NCI-H524 treated with DMSO at 0.1 percent for 48 hours (cell line): Measurements from ENCODE around the gene KLF17.
A peak's percentile ranks its signal among the peaks of the same experiment; 100 is the strongest.

ENCODE experiments used
- DNase-seq: peaks from one replicate; lab custom pipeline; 2025; lab: John Stamatoyannopoulos, UW

KLF17 gene

DNA sequence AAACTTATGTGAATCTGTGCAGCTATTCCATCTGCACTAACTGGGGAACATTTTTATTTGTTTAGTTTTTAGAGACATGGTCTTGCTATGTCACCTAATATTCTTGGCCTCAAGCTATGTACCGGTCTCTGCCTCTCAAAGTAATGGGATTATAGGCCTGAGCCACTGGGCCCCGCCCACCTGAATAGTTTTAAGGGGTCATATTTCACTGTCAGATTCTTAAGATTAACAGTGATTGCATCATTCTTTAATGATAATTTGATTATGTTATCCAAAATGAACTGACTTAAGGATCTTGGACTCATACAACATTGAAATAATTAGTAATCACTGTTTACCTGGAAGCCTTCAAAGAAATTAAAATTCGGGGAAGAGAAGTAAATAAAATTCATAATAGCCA is 35.4 kb downstream of the KLF17 start:
- peak; percentile 43 for DNase-seq

DNA sequence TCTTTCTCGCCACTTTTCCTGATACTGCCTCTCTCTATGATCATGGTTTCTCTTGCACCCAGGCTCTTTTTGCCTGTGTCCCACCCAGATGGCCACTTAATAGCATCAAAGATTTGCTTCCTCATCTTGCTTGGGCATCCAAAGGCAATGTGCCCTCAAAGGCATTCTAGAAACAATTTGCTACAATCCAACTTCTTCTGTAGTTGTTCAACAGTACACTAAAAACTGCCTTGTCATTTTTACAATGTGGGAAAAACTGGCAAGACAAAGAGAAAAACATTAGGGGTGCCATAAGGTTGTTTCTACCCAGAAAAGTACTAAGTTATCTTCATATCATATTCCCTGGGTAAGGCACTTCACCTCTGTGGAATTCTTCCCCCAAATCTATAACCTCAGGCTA is 39.3 kb downstream of the KLF17 start:
- DNase-seq, result no peak

DNA sequence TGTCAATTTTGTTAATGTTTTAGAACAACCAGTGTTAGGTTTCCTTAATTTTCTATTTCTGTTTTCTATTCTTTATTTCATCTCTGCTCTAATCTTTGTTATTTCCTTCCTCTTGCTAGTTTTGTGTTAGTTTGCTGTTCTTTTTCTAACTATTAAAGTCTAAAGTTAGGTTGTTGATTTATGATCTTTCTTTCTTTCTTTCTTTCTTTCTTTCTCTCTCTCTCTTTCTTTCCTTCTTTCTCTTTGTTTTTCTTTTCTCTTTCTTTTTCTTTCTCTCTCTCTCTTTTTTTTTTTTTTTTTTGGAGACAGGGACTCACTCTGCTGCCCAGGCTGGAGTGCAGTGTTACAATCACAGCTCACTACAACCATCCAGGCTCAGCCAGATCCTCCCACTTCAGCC is 40.2 kb downstream of the KLF17 start:
- no peak for DNase-seq

DNA sequence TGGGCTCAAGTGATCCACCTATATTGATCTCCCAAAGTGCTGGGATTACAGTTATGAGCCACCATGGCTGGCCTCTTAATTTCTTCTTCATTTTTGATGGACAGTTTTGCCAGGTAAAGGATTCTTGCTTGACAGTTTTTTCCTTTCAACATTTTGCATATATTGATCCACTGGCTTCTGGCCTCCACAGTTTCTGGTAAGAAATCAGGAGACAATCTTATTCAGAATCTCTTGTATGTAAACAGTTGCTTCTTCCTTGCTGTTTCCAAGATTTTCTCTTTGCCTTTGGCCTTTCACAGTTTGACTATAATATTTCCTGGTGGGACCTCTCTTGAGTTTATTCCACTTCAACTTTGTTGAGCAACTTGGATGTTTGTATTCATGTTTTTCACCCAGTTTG is 42.9 kb downstream of the KLF17 start:
- no peak for DNase-seq

DNA sequence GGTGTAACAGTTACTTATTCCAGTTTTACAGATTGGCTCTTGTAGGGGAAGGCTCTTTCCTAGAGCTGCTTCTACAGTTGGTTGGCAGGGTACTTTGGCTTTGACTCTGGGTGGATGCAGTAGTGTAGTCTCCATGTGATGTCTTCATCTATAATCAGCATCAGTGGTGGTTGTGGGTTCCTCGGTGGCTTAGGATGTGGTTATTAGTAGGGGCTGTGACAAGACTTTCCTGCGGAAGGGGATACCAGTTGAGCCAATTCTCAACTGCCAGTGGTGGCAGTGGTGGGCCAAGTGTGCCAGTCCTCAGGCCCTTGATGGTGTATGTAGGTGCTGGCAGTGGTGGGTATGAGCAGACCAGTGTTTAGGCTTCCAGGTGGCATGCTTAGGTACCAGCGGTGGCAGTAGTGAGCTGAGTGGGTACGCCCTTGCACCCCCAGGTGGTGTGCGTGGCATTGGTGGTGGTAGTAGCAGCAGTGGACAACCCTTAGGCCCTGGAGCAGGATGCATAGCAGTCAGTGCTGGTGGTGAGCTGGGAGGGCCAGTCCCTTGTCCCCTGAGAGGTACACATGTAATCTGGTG is 50.0 kb downstream of the KLF17 start:
- no peak for DNase-seq

DNA sequence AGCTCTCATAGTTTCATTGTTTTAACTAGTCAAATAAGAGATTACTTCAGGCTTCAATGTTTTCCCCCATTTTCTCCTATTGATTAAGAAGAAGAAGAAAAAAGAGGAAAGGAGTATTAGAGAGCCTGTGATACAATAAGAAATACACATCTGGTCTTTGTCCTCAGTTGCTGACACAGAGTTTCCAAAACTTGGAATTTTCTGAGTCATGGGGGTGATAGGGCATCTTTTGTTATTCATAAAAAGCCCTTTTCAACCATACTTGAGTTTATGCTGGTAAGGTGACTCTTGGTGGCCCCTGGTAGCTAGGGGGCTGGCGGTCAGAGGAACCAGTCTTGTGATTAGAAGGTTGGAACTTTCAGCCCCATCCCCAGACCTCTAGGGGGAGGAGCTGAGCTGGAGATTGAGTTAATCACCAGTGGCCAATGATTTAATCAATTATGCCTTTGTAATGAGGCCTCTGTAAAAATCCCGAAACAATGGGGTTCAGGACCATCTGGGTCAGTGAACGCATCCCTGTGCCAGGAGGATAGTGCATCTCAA is 51.7 kb downstream of the KLF17 start:
- DNase-seq, result no peak

DNA sequence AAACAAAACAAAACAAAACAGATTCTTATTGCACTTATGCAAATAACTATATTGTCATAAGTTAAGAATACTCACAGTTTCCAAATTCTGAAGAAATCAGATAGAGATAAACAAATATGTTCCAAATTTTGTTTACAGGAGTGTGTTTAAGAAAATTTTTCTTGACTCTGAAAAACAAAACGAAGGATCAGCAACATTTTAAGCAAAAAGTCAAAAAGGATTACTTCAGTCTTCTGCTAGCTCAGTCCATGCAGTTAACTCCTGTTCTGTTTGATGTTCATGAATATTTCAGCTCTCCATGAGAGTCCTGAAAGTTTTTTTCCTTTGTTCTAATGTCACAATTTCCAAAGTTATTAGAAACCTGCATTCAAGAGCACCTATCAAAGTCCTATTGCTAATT is 56.0 kb downstream of the KLF17 start:
- DNase-seq, result no peak
